ENCODE results near the gene ERN1.

Gene ERN1

GRCh38 chr17:64134216-64134970 lies 4.4 kb upstream of the ERN1 start:
- DNase-seq, result no peak

- peak; percentile 71 to 73 for DNase-seq
Measured at GRCh38 chr17:64133546-64134215, 3.7 kb upstream of the ERN1 start.

- DNase-seq, result no peak
Measured at GRCh38 chr17:64131606-64132270, 1.8 kb upstream of the ERN1 start.

GRCh38 chr17:64130559-64131001 lies 636 bp upstream of the ERN1 start:
- no peak for DNase-seq

GRCh38 chr17:64129515-64129764 lies 504 bp downstream of the ERN1 start:
- no peak for DNase-seq

- no peak for DNase-seq
Measured at GRCh38 chr17:64128787-64129514, 993 bp downstream of the ERN1 start.

GRCh38 chr17:64126918-64127317 lies 3.0 kb downstream of the ERN1 start:
- no peak for DNase-seq

GRCh38 chr17:64125937-64126336 lies 4.0 kb downstream of the ERN1 start:
- no peak for DNase-seq

GRCh38 chr17:64124609-64125008 lies 5.3 kb downstream of the ERN1 start:
- DNase-seq, result no peak

- no peak for DNase-seq
Measured at GRCh38 chr17:64123114-64123513, 6.8 kb downstream of the ERN1 start.

GRCh38 chr17:64120972-64121786 lies 8.8 kb downstream of the ERN1 start:
- DNase-seq, result peak in 1 of 2 experiments; percentile 27

- peak in 1 of 2 experiments; percentile 14 for DNase-seq
Measured at GRCh38 chr17:64120159-64120810, 9.7 kb downstream of the ERN1 start.

GRCh38 chr17:64117981-64118979 lies 11.7 kb downstream of the ERN1 start:
- DNase-seq, result peak; percentile 37 to 65

GRCh38 chr17:64115822-64116534 lies 14.0 kb downstream of the ERN1 start:
- no peak for DNase-seq

GRCh38 chr17:64115043-64115698 lies 14.8 kb downstream of the ERN1 start:
- DNase-seq, result no peak

- no peak for DNase-seq
Measured at GRCh38 chr17:64113006-64113405, 16.9 kb downstream of the ERN1 start.

GRCh38 chr17:64111831-64112230 lies 18.1 kb downstream of the ERN1 start:
- no peak for DNase-seq

- no peak for DNase-seq
Measured at GRCh38 chr17:64110379-64111152, 19.4 kb downstream of the ERN1 start.

GRCh38 chr17:64109400-64109799 lies 20.5 kb downstream of the ERN1 start:
- no peak for DNase-seq
